Measurements from ENCODE around the gene LIX1L.

GRCh38 chr1:145895471-145895870, 62.3 kb downstream of the LIX1L start:
- TF ChIP-seq CTCF (IDR thresholded peaks at IDR 0.05 in 4 of 5, conservative IDR thresholded peaks at IDR 0.05 in 1 of 5) (no peak), POLR2A (IDR thresholded peaks at IDR 0.05) (no peak)
